T follicular helper cell (primary cell): ENCODE measurements around the gene ANKRD39.
"Not testable (repeated sequence)": the region's sequence is repeated elsewhere in the genome, so short reads cannot be mapped to it uniquely, and the experiment has no call there.

Source experiments
- DNase-seq: peaks from one replicate; pipeline ENCODE4 v3.0.0-alpha.2; 2020; ENCODE audit warnings: low read depth

ANKRD39 gene

DNA sequence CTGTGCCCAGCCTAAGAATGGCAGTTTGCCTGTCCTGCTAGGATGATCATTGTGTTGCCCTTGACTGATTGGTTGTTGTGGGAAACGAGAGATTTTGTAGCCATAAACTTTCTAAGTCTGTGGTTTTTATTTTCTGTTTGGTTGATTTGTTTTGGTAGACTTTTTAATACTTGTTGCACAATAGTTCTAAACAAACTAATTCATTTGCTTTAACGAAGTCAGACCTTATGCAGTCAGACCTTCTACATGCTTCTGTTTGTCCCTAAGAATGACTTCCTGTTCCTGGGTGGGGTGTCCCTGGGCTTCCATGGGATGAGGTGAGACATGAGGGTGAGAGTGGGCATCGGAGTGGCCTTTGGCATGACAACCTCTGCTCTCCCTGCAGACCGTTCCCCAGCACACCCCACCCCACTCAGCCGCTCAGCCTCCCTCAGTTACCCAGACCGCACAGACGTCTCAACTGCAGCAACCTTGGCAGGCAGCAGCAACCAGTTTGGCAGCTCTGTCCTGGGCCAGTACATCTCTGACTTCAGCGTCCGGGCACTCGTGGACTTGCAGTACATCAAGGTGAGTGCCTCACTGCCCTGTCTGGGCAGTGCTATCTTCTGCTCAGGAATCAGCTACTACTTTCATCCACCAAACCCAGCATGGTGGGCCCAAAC is 49.5 kb downstream of the ANKRD39 start:
- DNase-seq: no peak

DNA sequence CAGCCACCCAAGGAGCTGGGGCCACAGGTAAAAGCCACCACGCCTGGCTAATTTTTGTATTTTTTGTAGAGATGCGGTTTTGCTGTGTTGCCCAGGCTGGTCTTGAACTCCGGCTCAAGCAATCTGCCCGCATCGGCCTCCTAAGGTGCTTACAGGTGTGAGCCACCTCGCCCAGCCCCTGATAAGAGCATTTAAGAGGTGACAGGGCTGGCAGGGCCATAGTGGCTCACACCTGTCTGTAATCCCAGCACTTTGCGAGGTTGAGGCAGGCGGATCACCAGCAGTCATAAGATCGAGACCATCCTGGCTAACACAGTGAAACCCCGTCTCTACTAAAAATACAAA is 50.7 kb downstream of the ANKRD39 start:
- no peak for DNase-seq

DNA sequence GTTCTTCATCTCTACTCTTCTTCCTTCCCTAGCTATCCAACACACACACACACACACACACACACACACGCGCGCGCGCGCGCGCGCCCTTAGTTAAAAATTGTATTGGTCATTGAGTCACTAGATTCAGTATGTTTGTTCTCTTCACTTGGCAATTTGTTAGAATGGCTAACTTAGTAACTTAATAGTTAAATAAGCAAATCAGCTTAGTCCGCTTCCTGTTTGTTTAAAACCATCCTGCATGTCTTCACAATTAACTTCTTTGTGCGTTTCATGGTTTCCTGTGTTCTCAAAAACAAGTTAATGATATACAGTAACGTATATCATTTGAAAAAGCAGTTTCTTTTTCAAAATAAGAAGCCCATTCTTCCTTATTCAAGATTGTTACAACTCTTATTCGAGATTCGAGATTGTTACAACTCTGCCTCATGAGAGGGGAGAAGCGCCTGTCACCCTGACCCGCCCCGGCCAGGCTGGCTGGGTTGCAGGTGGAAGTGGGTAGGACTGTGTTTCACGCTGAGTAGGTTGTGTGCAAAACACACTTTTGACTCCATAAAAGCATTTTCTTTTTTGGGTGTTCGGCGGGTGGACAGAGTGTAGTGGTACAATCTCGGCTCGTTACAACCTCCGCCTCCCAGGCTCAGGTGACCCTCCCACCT is 51.2 kb downstream of the ANKRD39 start:
- DNase-seq: peak; percentile 28

DNA sequence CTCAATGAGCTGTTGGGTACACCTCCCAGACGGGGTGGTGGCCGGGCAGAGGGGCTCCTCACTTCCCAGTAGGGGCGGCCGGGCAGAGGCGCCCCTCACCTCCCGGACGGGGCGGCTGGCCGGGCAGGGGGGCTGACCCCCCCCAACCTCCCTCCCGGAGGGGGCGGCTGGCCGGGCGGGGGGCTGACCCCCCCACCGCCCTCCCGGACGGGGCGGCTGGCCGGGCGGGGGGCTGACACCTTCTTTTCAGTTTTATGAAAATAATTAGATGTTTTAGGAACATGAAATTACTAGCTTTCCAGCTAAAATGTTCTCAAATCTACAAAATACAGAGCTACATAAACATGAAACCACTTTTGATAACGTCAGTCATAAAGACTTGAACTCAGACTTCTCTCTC is 51.9 kb downstream of the ANKRD39 start:
- not testable (repeated sequence) for DNase-seq

DNA sequence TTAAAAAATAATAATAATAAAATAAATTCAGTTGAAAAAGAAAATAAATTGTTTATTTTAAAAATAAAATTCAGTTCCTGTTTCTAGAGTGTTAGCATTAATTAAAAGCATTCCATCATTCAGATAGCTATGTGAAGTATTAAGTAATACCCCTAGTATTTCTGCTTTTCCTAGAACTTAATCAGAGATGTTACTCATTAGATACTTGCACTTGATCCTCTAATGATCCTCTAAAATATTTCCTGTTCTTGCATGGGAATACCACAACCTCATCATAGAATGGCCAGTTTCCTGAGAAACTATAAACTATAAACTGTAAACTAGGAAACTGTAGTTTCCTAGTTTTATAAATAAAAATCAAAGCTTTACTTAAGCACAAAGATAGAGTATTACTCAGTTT is 52.8 kb downstream of the ANKRD39 start:
- no peak for DNase-seq

DNA sequence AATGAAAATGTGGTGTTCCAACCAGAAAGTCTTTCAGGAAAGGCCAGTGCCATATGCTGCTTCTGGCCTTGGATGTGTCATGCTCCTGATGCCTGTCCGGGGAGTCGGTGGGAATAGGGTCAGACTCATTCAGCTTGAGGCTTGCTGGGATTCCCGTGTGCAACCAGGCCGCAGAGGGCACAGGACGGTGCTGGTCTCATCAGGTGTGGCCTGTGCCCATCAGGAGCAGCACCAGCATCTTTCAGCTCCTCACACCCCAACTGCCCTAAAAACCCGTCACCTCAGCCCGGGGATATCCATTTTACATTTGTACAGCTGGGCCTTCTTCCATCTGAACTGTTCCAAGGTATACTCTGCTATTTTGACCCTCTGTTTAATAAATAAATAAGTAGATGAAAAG is 55.1 kb downstream of the ANKRD39 start:
- DNase-seq: no peak

DNA sequence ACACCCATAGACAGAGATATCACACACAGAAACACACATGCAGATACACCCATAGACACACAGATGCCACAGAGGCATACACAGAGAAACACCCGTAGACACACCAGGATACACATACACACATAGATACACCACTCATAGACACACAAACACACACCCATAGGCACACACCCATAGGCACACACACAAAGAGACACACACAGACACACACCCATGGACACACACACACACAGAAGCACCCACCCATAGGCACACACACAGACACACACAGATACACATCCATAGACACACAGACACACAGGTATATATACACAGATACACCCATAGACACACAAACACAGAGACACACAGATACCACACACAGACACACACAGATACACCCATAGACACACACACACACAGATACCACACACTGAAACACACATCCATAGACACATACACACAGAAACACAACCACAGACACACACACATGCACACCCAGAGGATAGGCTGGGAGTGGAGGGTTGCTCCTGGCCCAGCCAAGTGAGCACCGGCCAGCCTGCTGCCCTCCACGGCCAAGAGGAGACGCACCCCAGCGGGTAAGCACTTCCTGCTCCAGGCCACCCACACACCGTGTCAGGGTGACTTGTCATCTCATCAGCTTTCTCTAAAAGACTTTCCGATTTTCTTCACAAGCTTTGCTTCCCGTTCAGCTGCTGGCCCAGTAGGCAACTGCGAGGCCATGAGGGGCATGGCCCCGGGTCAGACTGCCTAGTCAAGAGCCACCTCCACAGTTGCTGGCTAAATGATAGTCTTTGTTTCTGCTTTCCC is 55.8 kb downstream of the ANKRD39 start:
- DNase-seq: no peak

DNA sequence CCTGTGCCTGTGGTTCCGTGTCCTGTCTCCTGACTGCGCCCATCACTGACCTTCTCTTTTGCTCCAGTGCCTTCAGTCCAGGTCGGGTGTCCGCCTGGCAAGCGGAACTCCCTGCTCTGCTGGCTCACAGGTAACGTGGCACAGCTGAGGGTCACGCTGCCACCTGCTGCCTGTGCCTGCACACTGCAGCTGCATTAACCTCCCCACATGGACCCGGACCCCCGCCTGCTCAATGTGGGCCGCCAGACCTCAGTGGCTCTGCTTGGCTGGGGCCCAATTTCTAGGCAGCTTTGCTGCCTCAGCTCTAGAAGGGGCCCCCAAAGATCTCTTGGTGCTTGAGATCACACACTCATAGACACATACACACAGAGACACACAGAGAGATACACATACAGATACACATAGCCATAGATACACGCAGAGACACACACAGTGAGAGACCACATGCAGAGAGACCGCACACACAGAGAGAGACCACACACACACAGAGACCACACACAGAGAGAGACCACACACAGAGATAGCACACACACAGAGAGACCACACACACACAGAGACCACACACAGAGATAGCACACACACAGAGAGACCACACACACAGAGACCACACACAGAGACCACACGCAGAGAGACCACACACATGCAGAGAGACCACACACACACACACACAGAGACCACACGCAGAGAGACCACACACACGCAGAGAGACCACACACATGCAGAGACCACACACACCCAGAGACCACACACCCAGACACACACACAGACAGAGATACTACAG is 56.6 kb downstream of the ANKRD39 start:
- DNase-seq: peak; percentile 49

DNA sequence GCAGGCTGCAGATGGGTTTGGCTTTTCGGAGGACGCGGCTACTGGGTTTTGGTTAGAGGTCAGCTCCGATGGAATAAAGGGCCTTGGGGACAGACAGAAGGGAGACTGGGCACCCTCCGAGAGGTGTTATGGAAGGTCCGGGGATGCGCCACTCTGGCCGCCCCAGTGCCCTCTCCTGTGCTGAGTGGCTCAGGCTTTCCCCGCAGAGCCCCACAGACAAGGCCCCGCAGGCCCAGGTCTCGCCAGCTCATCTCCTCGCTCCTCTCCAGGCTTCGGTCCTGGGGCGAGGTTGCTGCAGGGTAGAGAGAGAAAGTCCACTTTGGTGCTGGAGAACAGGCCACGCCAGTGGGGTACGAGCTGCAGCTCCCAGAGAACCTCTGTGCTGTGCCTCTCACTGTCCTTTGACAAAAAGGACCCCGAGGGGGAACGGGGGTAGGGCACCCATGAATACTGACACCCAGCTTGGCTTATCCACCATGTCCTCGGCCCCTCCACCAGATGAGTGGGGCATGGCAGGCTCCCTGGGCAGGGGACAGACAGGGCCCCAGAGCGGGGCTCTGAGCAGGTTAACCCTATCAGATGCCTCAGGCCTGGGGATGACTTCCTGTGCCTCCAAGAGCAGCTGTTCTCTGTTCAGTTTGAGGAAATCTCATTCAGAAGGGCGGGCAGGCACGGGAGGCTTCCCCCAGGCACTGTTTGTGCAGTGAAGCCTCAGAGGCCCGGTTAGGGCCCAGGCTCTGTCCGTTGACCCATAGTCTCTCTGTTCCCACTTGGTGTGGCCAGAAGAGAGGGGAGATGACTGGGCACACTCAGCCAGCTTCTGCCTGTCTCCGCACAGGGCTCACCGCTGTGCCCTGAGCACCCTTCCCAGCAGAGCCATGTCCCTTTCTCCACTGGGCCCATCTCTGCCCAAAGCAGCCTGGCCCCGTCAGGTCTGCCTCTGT is 57.5 kb downstream of the ANKRD39 start:
- no peak for DNase-seq

DNA sequence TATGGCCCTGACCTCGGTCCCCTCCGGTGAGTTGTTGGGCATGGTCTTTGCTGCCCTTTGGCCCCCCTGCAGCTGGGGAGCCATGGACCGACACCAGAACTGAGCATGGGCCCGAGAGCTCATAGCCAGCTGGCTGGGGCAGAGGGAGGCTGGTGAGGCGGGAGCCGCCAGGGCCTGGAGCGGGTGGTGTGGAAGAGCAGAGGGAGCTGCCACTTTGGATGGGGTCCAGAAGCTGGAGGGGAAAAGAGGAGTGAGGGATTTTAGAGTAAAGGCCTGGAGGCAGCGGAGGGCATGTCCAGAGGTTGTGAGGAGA is 58.2 kb downstream of the ANKRD39 start:
- DNase-seq: no peak

DNA sequence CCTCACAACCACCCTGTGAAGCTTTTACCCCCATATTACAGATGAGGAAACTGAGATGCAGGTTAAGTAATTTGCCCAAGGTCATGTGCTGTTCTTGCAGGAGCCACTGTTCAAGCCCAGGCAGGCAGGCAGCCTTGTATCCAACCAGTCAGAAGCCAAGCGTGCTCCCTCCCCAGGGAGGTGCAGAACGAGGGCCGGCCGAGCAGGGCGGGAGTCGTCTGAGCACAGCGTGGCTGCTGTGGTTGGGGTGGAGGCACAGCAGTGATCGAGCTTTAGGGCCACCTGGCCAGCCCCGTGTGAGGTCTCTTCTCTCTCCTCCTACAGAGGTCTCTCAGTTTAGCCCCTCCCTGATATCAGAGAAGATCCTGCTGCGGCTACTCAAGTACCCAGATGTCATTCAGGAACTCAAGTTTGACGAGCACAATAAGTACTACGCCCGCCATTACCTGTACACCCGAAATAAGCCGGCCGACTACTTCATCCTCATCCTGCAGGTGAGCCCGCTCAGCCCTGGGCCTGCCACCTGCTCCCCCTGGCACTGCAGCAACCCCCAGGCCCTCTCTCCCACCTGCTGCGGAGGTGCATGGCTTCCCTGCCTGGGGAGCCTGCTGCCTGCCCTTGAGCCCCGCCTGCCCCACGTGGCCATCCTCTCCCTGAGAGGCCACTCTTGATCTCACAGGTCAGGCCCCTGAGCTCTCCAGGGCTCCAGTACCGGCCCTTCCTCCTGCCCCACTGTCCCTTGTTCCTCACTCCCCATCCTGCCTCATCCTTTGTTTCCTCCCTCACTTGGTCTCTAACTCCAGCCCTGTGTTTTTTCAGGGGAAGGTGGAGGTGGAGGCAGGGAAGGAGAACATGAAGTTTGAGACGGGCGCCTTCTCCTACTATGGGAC is 58.8 kb downstream of the ANKRD39 start:
- no peak for DNase-seq
